HG02970 (cell line): ENCODE results near the gene SPAG17.

Source experiments
- ATAC-seq: cut with Tn5 transposase; IDR thresholded peaks from one replicate; pipeline ENCODE4 v1.9.1; 2021; ENCODE audit warnings: mild to moderate bottlenecking, moderate library complexity, moderate number of reproducible peaks; ENCODE audit not compliant: unreplicated experiment, low FRiP score

Gene SPAG17

DNA sequence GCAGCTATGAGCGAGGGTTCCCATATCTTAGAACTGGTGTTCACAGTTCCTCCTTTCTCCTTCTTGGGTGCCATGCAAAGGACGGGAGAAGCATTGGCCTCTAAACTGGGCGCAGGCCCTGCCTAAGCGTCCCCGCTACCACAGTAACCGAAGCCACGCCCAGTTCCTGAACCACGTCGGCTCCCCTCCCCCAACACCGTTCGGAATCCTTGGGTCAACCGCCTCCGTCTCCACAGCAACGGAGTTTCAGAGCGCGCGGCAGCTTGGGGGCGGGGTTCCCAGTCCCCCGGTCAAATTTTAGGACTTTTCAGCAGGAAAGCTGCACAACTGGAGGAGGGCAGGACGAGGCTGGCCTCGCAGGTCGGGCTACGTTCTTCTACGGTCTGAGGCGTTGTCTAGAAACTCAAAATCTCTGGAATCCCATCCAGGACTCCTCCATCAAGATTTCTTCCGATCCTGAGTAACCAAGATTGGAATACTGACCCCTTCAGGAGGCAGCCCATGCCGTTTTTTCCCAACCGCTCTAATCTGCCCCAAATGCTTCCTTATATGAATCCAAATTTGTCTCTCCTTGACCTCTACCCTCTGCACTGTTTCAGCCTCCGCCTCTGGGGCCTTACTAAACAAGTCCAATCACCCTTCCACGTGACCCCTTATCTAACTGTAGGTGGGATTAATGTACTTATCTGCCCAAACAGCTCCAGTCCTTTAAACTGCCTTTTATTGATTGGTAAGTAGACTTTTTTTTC, at the start of gene SPAG17:
SPAG17 (minus strand) TSS at position 145 of the 749 bp plus-strand sequence; CDS start at position 74, 71 bp downstream.
- no peak for ATAC-seq

GRCh38 chr1:118225471-118225870, 40.4 kb upstream of the SPAG17 start:
- ATAC-seq, result no peak

DNA sequence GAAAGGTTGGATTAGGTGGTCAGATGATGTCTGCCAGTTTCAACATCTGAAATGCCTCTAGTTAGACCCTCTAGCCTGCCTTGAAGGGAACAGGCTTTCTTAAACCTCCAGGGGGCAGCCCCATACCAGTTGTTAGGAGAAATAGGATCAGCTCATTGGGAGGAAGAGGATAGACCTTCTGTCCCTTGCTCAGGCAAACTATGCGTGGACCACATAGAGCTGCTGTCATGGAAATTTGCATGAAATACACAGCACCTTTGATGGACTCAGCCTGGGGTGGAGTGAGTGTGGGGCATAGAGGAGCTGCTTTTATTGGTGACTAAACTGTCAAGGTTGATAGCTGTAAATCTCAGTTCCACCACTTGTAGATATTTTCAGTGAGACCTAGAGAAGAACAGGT, 38.4 kb upstream of the SPAG17 start:
- ATAC-seq, result no peak

GRCh38 chr1:118219438-118219837, 34.4 kb upstream of the SPAG17 start:
- ATAC-seq, result no peak

DNA sequence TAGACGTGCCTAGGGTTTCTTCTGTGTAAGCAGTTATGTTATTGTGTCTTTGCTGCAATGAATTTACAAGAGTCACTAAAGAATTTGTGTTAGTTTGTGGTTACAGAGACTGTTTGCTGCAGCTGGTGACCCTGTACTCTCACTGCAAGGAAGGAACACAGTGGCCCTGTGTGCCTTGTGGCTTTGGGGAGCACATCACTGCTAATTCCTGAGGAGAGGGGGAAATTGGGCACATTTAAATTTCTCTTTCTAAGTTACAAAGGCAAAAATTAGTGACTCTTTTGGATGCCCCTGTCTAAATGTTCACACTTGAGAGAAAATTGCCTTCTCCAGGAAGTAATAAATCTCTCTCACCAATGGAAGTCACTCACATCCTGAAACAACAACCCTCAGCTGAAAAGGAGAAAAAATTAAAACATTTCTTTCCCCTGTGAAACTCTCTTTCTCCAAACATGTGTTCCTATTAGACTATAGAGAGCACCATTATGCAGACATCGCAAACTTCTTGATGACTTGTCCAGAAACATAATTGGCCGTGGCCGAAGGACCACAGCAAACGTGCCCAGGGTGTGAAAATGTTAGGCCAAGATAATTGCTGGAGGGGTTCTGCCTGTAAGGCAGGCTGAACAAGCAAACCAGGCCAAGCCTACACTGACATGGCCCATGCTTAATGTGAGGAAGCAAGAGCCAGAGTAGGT, 32.3 kb upstream of the SPAG17 start:
- no peak for ATAC-seq

DNA sequence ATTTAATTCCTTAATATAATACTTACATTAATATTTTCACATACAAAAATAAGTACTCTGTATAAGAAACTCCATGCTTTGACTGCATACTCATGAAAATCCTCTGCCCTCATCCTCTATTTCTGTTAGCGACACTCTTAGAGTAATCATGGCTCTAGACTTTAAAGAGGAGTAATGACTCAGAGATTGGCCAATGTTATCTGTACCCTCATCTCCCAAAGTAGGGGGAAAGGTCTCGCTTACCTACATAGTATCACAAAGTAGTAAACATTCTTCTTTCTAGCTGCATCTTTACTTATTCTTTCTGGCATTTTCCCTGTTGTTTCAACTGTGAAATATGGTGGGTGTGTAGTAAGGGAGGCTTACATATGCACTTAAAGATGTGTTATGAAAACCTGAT, 29.8 kb upstream of the SPAG17 start:
- no peak for ATAC-seq

- no peak for ATAC-seq
Observed at GRCh38 chr1:118210723-118211110, 25.7 kb upstream of the SPAG17 start.

- no peak for ATAC-seq
Observed at GRCh38 chr1:118210051-118210722, 25.2 kb upstream of the SPAG17 start.

DNA sequence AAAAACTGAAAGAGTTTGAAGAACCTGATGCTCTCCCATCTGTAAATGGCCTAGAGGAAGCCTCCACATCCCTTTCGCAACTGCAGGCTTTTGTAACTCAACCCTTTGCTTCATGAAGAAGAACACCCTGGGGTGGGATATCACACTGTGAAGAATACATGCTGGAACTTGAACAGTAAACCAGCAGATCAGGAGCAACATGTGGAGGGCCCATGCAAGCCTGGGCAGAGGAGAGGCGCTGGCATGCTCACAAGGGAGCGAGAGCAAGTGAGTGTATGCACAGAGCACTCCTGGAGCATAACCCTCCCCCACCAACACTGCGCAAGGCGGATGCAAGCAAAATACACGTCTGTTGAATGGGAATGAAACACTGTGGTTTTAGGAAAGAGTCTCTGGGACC, 24.6 kb upstream of the SPAG17 start:
- no peak for ATAC-seq

- ATAC-seq, result no peak
Observed at GRCh38 chr1:118206966-118207365, 21.9 kb upstream of the SPAG17 start.

DNA sequence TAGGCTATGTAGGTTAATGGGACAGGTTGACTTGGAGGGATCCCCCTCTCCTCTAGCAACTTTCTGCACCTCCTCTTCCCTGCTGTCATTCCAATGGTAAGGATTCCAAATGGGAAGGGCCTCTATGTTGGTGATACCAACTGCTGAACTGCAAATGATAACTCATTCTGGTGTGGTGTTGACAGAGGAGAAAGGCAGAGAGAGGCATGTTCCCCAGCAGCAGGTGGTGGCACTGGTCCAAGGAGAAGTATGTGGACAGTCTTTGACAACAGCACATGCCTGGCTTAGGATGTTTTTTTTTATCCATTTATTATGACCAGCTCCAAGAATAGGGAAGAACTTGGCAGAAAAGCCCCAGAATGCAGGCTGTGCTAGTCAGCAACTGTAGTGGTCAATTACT, 19.6 kb upstream of the SPAG17 start:
- ATAC-seq, result no peak

- no peak for ATAC-seq
Observed at GRCh38 chr1:118204105-118204504, 19.1 kb upstream of the SPAG17 start.

DNA sequence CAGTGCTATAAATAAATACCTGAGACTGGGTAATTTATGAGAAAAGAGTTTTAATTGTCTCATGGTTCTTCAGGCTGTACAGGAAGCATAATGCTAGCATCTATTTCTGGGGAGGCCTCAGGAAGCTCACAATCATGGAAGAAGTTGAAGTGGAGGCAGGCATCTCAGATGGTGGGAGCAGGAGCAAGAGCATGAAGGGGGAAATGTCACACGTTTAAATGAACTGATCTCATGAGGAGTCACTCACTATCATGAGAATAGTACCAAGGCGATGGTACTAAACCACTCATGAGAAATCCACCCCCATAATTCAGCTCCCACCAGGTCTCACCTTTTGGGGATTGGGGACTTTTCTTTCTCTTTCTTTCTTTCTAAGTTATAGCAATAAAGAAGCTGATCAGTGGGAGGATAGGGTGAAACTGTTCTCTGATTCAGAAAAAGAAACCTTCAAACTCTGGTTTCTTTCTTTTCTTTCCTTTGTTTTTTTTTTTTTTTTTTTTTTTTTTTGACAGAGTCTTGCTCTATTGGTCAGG, 17.1 kb upstream of the SPAG17 start:
- no peak for ATAC-seq

DNA sequence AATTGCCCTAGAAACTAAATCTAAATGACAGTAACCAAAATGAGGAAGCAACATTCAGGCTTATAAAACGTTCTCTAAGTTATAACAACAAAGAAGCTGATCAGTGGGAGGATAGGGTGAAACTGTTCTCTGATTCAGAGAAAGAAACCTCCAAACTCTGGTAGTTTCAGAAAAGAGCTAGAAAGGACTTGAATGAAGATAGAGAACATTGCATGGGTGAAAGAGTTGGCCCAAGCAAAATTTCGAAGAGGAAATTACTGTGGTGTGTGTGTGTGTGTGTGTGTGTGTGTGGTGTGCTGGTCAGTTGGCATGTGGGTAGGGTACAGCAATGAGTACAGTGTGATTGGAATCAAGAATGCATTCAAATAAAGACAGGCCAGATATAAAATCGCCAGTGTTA, 16.5 kb upstream of the SPAG17 start:
- no peak for ATAC-seq

- no peak for ATAC-seq
Observed at GRCh38 chr1:118200836-118201235, 15.8 kb upstream of the SPAG17 start.

DNA sequence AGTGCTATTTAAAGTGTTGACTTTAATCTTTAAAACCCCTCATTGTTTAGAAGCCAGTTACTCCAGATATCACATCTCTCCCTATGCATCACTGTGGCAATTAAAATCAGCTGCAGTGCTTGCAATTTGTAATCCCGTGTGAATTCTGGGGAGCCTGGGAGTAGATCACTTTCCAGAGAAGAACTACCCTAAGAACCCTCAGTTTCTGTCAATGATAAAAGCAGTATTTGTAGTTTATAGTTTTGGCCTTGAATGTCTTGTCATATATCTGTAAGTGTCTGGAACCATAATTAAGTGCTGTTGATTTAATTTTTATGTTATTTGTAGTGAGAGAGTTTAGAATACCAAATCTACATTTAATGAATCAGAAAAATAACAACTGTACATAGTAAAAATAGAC, 5.5 kb upstream of the SPAG17 start:
- ATAC-seq, result no peak

DNA sequence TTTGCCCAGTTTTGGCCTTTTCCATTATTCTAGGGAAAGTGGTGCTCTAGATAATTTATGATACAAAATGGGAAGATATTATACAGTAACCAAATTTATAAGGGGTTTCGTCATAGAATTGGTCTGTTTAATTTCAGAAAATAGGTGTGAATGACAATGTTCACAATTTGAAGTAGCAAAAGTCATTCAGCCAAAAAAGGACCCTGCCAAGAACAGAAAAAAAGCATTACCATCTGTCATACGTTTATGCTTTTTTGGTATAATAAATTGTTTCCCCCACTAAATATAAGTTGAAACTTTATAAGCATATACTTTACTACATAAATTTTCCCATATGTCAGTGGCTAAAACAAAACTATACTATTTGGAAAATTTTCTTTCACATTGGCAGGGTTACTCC, 4.5 kb upstream of the SPAG17 start:
- ATAC-seq, result no peak

DNA sequence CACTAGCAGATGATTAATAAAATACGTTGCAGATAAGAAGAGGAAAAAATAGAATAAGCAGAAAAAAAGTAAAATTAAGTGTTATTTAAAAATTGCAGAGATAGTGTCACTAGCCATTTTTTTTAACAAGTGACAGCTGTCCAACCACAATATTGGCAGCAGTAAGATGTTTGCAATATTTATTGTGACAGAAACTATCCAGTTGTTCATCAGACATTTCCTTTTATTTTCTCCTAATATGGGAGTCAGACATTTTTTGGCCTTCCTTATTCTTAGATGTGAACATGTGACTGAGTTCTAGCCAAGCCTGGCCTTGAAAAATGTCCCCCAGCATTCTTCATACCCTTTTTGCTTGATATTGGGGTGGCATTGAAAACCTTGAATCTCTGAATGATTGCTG, 3.4 kb upstream of the SPAG17 start:
- no peak for ATAC-seq

GRCh38 chr1:118186026-118186425, 998 bp upstream of the SPAG17 start:
- no peak for ATAC-seq

DNA sequence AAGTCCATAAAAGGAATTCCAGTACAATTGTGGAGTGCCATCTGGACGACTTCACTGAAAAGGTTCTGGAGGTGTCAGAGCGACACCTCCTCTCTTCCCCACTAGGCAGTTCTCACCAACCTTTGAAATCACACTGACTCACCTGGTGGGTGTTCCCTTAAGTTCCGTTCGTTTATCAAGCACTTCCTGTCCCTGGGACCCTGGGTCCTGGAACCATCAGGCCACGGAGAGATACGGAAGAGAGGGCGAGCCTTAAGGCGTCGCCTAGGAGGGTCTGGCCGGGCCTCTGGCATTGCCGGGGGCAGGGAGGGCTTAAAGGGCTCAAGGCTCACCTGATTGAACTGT, 317 bp downstream of the SPAG17 start:
- no peak for ATAC-seq

- ATAC-seq, result no peak
Observed at GRCh38 chr1:118183586-118183985, 1.4 kb downstream of the SPAG17 start.
